ENCODE measurements around the gene DEFB112. TPM values are rescaled to one million over a fixed set of nuclear protein-coding genes. Genes with fewer than 3 reads are reported as not detected.

DEFB112 gene
- total and polyA plus RNA-seq, 10 donors, result not detected

- no peak for DNase-seq
- no peaks in the 10 kb centered on the region for H3K27me3 ChIP-seq (replicated peaks in 1 of 7)
- H3K4me1 ChIP-seq, result no peaks in the 10 kb centered on the region
- TF ChIP-seq CTCF (IDR thresholded peaks at IDR 0.05 in 8 of 11, conservative IDR thresholded peaks at IDR 0.05 in 3 of 11), result no peak
- no peak for TF ChIP-seq POLR2AphosphoS5 (IDR thresholded peaks at IDR 0.05)
- TF ChIP-seq POLR2A (IDR thresholded peaks at IDR 0.05), result no peak
- no peak overlapping the region for H3K4me3 ChIP-seq
- intact Hi-C loops (cut with DNase I; ENCODE audit: low total_unique reads), result no loop called here
- H3K36me3 ChIP-seq, result no peaks in the 10 kb centered on the region
- no peak overlapping the region for H3K27ac ChIP-seq
- 42 to 76% (median 49%) methylated on average over 2 of the region's 2 CpGs for WGBS, 5 donors
- H3K9me3 ChIP-seq, result no peaks in the 10 kb centered on the region
Measured at GRCh38 chr6:50087231-50087954, 37.7 kb upstream of the DEFB112 start.

- H3K36me3 ChIP-seq, result no peaks in the 10 kb centered on the region
- no peak for DNase-seq
- no peaks in the 10 kb centered on the region for H3K4me1 ChIP-seq
- 0% methylated on average over 1 of the region's 1 CpG for WGBS, 5 donors
- peaks cover 0 to 4% (median 0%) of the 10 kb centered on the region in 7 donors for H3K27me3 ChIP-seq (replicated peaks in 1 of 7)
- H3K9me3 ChIP-seq, result no peaks in the 10 kb centered on the region
- TF ChIP-seq CTCF (IDR thresholded peaks at IDR 0.05 in 8 of 11, conservative IDR thresholded peaks at IDR 0.05 in 3 of 11), result no peak
- no peak for TF ChIP-seq POLR2AphosphoS5 (IDR thresholded peaks at IDR 0.05)
- TF ChIP-seq POLR2A (IDR thresholded peaks at IDR 0.05), result no peak
- H3K27ac ChIP-seq, result no peak overlapping the region
- intact Hi-C loops (cut with DNase I; ENCODE audit: low total_unique reads), result no loop called here
- no peak overlapping the region for H3K4me3 ChIP-seq
Measured at GRCh38 chr6:50077385-50077784, 27.7 kb upstream of the DEFB112 start.

- H3K27ac ChIP-seq, result no peak overlapping the region
- TF ChIP-seq POLR2AphosphoS5 (IDR thresholded peaks at IDR 0.05) (no peak), POLR2A (IDR thresholded peaks at IDR 0.05) (no peak), CTCF (IDR thresholded peaks at IDR 0.05 in 8 of 11, conservative IDR thresholded peaks at IDR 0.05 in 3 of 11) (no peak)
- H3K27me3 ChIP-seq (replicated peaks in 1 of 7), result peaks cover 0 to 4% (median 0%) of the 10 kb centered on the region in 7 donors
- H3K4me3 ChIP-seq, result no peak overlapping the region
- no peaks in the 10 kb centered on the region for H3K4me1 ChIP-seq
- WGBS, 5 donors, result 62 to 82% (median 77%) methylated on average over 4 of the region's 4 CpGs
- intact Hi-C loops (cut with DNase I; ENCODE audit: low total_unique reads), result no loop called here
- no peak for DNase-seq
- no peaks in the 10 kb centered on the region for H3K9me3 ChIP-seq
- no peaks in the 10 kb centered on the region for H3K36me3 ChIP-seq
Measured at GRCh38 chr6:50076431-50076830, 26.7 kb upstream of the DEFB112 start.

GRCh38 chr6:50071921-50072320 lies 22.2 kb upstream of the DEFB112 start:
- Histone ChIP-seq H3K9me3 (no peaks in the 10 kb centered on the region), H3K27me3 (replicated peaks in 1 of 7) (peaks cover 0 to 4% (median 0%) of the 10 kb centered on the region in 7 donors), H3K36me3 (no peaks in the 10 kb centered on the region), H3K27ac (no peak overlapping the region), H3K4me1 (no peaks in the 10 kb centered on the region), H3K4me3 (no peak overlapping the region)
- intact Hi-C loops (cut with DNase I; ENCODE audit: low total_unique reads), result no loop called here
- no peak for DNase-seq
- WGBS, 5 donors, result 61 to 81% (median 69%) methylated on average over 1 of the region's 1 CpG
- TF ChIP-seq POLR2A (IDR thresholded peaks at IDR 0.05) (no peak), CTCF (IDR thresholded peaks at IDR 0.05 in 8 of 11, conservative IDR thresholded peaks at IDR 0.05 in 3 of 11) (no peak), POLR2AphosphoS5 (IDR thresholded peaks at IDR 0.05) (no peak)
